ENCODE measurements around the gene GRHL3.
A peak's percentile ranks its signal among the peaks of the same experiment; 100 is the strongest.
"Not testable (repeated sequence)": the region's sequence is repeated elsewhere in the genome, so short reads cannot be mapped to it uniquely, and the experiment has no call there.

GRHL3 gene

DNA sequence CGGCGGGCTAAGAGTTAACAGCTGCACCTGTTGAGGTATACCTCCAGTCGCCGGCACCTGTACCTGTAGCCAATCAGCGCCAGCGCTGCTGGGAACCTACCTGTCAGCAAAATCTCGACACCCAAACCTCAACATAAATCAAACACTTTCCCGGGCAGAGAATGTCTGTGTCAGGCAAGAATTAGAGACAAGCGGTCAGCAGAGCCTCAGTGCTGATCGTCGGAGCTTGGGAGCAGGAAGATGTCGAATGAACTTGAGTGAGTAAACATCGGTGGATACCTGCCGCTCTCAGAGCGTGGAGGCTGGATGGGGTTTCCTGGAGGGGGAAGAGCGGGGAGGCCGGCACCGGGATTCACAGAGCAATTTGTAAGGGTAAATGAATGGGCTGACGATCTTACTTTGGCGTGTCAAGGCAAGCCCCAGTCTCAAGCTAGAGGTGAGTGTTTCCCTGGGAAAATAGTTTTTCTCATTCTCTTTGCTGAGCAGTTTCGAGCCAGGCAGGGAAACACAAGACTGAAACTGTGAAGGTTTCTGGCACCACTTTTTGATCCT, at the start of gene GRHL3:
GRHL3 (plus strand) TSS at position 46 of the 552 bp plus-strand sequence; CDS start at position 241, 195 bp downstream.
- DNase-seq = peak; percentile 13

DNA sequence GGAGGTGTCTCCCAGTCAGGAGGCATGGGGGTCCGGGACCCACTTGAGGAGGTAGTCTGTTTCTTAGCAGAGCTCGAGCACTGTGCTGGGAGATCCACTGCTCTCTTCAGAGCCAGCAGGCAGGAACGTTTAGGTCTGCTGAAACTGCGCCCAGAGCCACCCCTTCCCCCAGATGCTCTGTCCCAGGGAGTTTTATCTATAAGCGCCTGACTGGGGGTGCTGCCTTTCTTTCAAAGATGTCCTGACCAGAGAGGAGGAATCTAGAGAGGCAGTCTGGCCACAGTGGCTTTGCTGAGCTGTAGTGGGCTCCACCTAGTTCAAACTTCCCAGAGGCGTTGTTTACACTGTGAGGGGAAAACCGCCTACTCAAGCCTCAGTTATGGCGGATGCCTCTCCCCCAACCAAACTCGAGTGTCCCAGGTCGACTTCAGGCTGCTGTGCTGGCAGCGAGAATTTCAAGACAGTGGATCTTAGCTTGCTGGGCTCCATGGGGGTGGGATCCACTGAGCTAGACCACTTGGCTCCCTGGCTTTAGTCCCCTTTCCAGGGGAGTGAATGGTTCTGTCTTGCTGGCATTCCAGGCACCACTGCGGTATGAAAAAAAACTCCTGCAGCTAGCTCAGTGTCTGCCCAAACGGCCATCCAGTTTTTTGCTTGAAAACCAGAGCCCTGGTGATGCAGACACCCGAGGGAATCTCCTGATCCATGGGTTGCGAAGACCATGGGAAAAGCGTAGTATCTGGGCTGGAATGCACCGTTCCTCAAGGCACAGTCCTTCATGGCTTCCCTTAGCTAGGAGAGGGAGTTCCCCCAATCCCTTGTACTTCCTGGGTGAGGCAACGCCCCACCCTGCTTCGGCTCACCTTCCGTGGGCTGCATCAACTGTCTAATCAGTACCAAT, 44.7 kb upstream of the GRHL3 start:
- not testable (repeated sequence) for DNase-seq

- DNase-seq = no peak
Measured at GRCh38 chr1:24275104-24275410, 44.1 kb upstream of the GRHL3 start.

DNA sequence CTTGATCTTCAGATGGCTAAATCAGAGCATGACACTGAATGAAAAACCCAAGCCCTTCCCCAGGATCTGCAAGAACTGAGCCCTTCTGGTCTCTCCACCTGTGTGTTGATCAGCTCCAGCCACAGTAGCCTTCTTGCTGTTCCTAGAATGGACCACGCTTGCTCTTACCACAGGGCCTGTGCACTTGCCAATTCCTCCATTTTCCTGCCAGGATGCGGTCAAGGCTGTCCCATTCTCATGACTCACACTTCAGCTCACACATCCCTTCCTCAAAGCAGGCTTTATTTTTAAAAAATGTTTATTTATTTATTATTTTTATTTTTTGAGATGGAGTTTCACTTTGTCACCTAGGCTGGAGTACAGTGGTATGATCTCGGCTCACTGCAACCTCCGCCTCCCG, 43.6 kb upstream of the GRHL3 start:
- no peak for DNase-seq

GRCh38 chr1:24276791-24277190, 42.4 kb upstream of the GRHL3 start:
- no peak for DNase-seq

- DNase-seq = no peak
Measured at GRCh38 chr1:24277420-24278169, 41.6 kb upstream of the GRHL3 start.

DNA sequence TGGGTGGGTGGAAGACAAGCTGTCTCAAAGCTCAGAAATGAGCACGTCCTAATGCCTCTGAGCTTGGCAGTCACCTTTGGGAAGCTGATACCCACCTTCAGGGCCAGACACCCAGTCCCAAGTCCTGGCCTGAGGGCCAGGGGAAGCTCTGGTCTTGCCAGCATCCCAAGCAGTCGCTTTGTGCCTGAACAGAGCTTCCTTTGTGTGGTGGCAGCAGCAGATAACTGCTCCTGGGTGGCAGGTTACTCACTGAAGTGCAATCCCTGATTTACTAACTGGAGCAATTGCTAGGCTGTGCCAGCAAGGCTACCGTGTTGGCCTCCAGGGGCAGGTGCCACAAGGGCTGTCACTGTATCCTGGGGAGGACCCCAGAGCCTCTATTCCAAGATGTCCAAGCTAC, 40.4 kb upstream of the GRHL3 start:
- no peak for DNase-seq

DNA sequence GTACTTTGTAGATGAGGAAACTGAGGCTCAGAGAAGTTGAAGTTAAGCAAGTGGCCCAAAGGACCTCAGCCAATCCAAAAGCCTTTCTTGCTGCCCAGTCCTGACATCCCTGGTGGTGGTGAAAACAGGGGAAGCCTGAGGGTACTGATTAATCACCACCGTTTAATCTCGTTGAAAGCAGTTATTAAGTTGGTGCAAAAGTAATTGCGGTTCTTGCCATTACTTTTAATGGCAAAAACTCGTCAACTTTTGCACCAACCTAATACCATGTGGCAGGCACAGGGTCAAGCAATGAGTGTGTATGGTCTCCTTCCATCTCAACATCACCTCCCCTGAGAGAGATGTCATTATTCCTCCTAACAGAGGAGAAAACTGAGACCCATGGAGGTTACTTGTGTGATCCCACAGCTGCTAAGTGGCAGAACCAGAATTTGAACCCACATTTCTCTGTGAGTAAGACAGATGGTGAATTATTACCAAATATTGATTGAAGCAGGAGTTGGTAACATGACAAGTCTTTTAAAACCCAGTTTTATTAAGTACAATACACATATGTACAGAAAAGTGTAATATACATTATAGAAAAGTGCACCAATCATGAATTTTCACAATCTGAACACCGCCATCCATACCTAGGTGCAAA, 39.4 kb upstream of the GRHL3 start:
- DNase-seq = no peak

DNA sequence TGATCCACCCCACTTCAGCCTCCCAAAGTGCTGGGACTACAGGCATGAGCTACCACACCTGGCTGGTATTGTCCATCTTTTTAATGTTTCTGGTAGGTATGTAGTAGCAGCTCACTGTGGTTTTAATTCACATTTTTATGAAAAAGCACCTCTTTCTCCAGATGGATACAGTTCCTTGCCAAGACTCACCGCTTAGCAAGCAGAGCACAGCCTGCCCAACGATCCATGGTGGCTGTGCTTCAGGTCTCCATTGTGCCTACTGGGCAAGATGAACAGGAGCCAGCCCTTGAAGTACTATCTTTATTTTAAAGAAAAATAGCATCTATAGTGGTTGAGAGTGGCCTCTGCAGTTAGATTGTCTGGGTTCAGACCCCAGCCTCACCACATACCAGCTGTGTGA, 37.6 kb upstream of the GRHL3 start:
- no peak for DNase-seq

GRCh38 chr1:24282491-24282890, 36.7 kb upstream of the GRHL3 start:
- no peak for DNase-seq

- DNase-seq = no peak
Measured at GRCh38 chr1:24283326-24284155, 35.6 kb upstream of the GRHL3 start.

- no peak for DNase-seq
Measured at GRCh38 chr1:24284156-24284471, 35.0 kb upstream of the GRHL3 start.

DNA sequence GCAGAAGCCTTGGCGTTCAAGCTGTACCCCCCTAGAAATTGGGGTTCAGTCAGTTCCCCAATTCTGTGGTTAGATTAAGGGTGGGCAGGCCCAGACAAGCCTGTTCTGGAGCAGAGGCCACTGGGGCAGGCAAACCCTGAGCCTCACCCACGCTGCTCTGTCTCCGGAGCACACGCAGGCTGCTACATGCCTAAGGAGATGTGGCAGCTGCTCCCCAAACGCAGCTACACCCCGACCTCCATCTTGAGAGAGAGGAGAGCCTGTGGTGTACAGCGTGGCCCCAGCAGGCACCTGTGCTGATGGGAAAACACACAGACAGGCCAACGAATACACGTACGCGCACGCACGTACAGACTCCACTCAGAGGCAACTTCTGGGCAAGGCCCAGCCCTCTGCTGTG, 33.9 kb upstream of the GRHL3 start:
- DNase-seq = no peak

DNA sequence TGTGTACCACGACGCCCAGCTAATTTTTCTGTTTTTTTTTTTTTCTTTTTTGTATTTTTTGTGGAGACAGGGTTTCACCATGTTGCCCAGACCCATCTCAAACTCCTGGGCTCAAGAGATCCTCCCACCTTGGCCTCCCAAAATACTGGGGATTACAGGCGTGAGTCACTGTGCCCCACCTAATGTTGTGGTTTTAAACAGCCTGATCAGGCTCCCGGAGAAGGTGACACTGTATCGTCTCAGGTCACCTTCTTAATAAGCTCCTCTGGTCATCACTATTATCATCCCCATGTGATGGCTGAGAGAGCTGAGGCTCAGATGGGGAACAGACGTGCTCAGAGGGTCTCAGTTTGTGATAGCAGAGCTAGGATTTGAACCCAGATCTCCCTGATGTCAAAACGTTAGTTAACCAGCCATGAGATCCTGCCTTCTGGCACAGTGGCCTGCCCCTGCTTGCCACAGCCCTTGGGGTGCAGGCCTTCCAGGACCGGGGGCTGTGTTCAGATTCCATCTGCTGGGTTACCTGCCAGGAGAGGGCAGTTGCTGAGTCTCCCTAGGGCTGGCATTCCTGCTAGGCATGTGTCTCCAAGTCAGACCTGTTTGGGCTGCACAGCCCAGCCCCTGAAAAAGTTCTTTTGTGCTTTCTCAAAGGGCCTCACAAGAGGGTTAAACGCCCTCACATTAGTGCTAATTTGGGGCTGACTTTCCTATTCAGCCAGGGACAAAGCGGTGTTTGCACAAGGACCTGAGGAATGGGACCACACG, 32.7 kb upstream of the GRHL3 start:
- no peak for DNase-seq

GRCh38 chr1:24287779-24288178, 31.4 kb upstream of the GRHL3 start:
- not testable (repeated sequence) for DNase-seq

DNA sequence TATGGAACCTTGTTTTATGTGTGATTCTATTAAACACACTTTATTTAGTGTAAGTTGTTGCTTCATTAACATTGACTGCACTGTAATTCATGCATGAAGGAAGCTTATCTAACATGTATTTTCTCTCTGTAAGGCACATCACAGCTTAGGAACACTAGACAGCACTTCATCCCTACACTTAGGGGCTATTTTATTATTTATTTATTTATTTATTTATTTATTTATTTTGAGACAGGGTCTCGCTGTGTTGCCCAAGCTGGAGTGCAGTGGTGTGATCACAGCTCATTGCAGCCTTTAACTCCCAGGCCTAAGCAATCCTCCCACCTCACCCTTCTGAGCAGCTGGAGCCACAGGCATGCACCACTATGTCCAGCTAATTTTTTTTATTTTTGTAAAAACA, 30.7 kb upstream of the GRHL3 start:
- no peak for DNase-seq

DNA sequence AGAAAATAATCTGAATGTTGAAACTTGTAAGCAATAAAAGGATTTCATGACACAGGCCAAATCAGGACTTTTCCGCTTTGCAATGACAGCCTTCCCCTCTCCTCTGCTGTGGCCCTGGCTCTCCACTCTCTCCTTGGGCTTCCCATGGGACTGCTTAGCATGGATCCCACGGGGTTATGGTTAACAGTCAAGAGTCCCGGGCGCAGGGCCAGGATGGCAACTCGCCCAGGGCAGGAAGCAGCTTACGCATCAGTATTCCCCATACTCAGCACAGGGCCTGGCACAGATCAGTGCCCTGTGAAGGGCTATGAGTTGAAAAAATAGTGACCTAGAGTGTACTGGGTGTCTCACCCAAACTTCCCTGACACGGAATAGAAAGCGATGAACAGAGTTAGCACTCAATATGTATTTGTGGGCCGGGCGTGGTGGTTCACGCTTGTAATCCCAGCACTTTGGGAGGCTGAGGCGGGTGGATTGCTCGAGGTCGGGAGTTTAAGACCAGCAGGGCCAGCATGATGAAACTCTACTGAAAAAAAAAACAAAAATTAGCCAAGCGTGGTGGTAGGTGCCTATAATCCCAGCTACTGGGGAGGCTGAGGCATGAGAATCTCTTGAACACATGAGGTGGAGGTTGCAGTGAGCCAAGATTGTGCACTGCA, 29.1 kb upstream of the GRHL3 start:
- DNase-seq = no peak

DNA sequence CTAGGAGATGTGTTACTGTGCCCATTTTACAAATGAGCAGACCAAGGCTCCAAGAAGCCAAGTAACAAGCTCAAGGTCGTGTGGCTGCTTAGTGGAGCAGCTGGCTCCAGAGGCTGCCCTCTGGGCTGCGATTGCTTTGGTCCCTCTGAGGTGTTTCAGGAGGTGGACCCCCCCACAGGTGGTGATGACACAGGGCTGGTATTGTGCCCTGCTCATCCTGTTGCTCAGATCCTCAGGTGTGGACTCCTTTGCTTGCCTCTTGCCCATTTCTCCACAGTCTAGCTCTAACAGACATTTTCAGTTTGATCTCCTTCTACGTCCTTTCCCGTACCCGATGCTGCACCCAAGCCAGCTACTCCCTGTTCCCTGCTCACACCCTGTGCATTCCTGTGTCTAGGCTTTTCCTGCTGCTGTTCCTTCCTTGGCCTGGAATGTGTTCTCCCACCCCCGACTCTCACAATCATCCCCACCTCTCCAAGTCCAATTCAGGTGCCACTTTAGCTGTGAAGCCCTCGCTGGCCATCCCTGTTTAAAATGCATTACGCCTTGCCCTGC, 28.1 kb upstream of the GRHL3 start:
- DNase-seq = no peak

DNA sequence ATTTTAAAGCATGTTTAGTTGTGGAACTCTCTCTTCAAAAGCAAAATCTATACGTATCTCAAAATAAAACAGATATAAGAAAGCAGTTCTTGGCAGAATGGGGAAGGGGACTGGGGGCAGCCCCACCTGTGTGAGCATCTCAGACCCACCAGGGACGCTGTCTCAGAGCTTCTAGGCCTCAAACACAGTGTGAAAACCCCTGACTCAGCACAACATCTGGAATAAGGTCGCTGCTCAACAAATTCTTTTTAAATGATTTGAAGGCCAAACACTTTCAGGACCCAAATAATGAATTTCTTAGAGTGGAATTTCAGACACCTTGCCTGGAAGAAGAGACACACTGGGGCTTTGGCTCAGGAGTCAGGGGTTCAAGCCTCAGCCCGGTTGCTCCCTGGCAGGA, 27.1 kb upstream of the GRHL3 start:
- DNase-seq = no peak

DNA sequence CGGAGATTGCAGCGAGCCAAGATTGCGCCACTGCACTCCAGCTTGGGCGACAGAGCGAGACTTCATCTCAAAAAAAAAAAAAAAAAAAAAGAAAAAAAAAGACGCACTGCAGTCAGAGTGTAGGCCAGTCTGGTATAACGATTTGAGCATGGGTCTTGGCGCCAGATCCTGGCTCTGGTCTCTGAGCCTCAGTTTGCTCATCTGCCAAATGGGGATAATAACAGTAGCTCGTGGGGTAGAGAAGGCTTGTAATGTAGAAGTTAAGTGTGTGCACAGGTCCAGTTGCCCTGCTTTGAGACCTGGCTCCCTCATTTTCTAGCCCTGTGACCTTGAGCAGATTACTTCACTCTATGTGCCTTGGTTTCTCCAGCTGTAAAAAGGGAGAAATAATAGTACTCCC, 26.3 kb upstream of the GRHL3 start:
- no peak for DNase-seq
